Astrocyte (in vitro differentiated cells and primary cell): ENCODE measurements around the gene MYO7B.

Experiments used
- EZH2 ChIP-seq: IDR thresholded peaks from 2 replicates; pipeline ENCODE4 v1.6.1; 2012; ENCODE audit warnings: mild to moderate bottlenecking, low read length, inconsistent platforms; ENCODE audit not compliant: insufficient read depth
- TF ChIP-seq, protein P1 (sequence below): IDR thresholded peaks from 2 replicates; pipeline ENCODE4 v1.5.1; 2011; ENCODE audit warnings: low read depth, mild to moderate bottlenecking, inconsistent platforms, low read length, moderate library complexity; ENCODE audit not compliant: insufficient read depth

DNA sequence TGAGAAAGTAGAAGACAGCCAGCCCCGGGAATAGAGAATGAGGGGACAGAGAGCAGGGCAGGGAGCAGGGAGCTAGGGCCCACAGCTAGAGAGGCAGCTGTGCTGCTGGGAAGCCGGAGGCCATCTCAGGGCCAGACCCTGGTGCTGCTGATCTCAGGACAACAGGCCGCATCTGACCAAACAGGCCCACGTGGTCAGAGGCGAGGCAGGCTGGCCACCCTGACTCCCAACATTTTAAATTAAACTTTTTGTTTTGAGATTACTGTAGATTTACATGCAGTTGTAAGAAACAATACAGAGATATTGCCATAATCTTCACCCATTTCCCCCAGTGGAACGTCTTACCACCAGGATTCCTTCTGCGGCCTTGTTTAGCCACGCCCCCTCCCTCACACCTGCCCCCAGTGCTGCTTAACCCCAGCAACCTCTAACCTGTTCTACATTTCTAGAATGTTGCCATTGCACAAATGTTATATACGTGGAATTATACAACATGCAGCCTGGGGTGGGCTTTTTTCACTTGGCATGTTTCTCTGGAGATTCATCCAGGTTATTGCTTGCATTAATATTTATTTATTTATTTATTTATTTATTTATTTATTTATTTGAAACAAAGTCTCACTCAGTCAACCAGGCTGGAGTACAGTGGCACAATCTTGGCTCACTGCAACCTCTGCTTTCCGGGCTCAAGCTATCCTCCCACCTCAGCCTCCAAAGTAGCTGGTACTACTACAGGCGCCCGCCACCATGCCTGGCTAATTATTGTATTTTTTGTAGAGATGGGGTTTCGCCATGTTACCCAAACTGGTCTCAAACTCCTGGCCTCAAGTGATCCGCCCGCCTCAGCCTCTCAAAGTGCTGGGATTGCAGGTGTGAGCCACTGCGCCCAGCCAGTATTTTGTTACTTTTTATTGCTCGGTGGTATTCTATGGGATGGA lies 61.8 kb downstream of the MYO7B start:
- TF ChIP-seq, protein P1, sequence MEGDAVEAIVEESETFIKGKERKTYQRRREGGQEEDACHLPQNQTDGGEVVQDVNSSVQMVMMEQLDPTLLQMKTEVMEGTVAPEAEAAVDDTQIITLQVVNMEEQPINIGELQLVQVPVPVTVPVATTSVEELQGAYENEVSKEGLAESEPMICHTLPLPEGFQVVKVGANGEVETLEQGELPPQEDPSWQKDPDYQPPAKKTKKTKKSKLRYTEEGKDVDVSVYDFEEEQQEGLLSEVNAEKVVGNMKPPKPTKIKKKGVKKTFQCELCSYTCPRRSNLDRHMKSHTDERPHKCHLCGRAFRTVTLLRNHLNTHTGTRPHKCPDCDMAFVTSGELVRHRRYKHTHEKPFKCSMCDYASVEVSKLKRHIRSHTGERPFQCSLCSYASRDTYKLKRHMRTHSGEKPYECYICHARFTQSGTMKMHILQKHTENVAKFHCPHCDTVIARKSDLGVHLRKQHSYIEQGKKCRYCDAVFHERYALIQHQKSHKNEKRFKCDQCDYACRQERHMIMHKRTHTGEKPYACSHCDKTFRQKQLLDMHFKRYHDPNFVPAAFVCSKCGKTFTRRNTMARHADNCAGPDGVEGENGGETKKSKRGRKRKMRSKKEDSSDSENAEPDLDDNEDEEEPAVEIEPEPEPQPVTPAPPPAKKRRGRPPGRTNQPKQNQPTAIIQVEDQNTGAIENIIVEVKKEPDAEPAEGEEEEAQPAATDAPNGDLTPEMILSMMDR = no peak
- no peak for TF ChIP-seq EZH2
